Activated CD4-positive, alpha-beta T cell treated with anti-CD3 and anti-CD28 coated beads, Interleukin-2, amount 10 ng/mL, durations not matched to agents 24 days and 14 days (primary cell): ENCODE measurements around the gene SH2D1A. TPM values are rescaled to one million over a fixed set of nuclear protein-coding genes. Genes with fewer than 3 reads are reported as not detected.

Source experiments
- DNase-seq: peaks from one replicate; pipeline ENCODE4 v3.0.0; 2022
- H3K27ac Mint-ChIP-seq: one replicate; pipeline ENCODE4 v1.8.0; 2022; ENCODE audit warnings: mild to moderate bottlenecking, mixed read lengths
- H3K27me3 Mint-ChIP-seq: one replicate; pipeline ENCODE4 v1.8.0; 2022; ENCODE audit warnings: mixed read lengths
- H3K36me3 Mint-ChIP-seq: one replicate; pipeline ENCODE4 v1.8.0; 2022; ENCODE audit warnings: low read depth, mild to moderate bottlenecking, mixed read lengths
- H3K4me1 Mint-ChIP-seq: one replicate; pipeline ENCODE4 v1.8.0; 2021; ENCODE audit warnings: mixed read lengths
- H3K4me3 Mint-ChIP-seq: one replicate; pipeline ENCODE4 v1.8.0; 2022; ENCODE audit warnings: mild to moderate bottlenecking, moderate library complexity, mixed read lengths
- H3K9me3 Mint-ChIP-seq: one replicate; pipeline ENCODE4 v1.8.0; 2021; ENCODE audit warnings: mixed read lengths
- intact Hi-C: fragments of 100-400 bp; cut with micrococcal nuclease; formaldehyde crosslinking; loops from one replicate; pipeline ENCODE4 v1.15.1; 2023
- total RNA-seq: library from RNA; stranded (reverse); gene quantifications from 2 replicates; pipeline ENCODE4 v1.2.3, GENCODE V29; 2022

SH2D1A gene
- total RNA-seq, 1 donor from 2014 or later = 53.9 TPM

DNA sequence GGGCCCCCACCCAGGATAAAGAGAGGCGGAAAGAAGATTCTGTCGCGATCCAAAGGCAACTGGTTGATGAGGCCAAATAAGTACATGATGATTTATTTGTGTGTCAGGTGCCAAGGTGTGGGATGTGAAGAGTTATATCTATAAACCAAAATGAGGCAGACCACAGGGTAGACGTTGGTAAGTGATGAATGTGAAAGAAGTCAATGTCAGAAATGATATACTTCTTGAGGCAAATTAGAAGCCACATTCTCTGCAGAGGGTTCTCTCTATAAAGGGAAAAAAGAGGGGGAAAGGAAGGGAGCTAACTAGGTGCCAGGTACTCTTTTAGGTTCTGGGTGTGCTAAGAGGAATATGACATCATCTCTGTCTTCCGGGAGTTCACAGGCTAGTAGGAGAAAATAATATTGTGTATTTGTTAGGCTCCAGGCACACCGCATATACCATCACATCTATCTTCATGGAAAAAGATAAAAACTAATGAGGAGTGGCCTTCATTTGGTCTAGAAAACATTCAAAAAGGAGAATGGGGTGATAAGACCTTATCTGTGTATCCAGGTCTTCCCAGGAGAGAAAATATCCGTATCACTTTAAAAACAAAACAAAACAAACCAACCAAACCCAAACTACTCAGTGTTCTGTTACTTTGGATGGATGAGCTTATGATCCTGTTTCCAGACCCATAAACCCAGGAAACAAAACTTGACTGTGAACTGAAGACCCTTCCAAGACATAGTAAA lies 4.8 kb upstream of the SH2D1A start:
- Mint-ChIP-seq H3K4me3 (peak overlapping the region; percentile 38), H3K9me3 (no peaks in the 10 kb centered on the region), H3K4me1 (peaks cover 42% of the 10 kb centered on the region), H3K27me3 (no peaks in the 10 kb centered on the region), H3K36me3 (no peaks in the 10 kb centered on the region), H3K27ac (peak overlapping the region; percentile 83)
- DNase-seq = no peak
- intact Hi-C loops = loop anchor here (2.0 to 10.0 kb wide), 2 partner anchors 17 to 507 kb away; no protein-coding TSS in a partner anchor

GRCh38 chrX:124342174-124342867 lies 4.0 kb upstream of the SH2D1A start:
- intact Hi-C loops = loop anchor here (2.0 to 10.0 kb wide), 2 partner anchors 16 to 508 kb away; no protein-coding TSS in a partner anchor

GRCh38 chrX:124343016-124343415 lies 3.3 kb upstream of the SH2D1A start:
- H3K36me3 Mint-ChIP-seq = peaks cover under 1% of the 10 kb centered on the region
- no peaks in the 10 kb centered on the region for H3K27me3 Mint-ChIP-seq
- no peaks in the 10 kb centered on the region for H3K9me3 Mint-ChIP-seq
- intact Hi-C loops = loop anchor here (2.0 to 10.0 kb wide), 2 partner anchors 16 to 508 kb away; no protein-coding TSS in a partner anchor
- H3K4me1 Mint-ChIP-seq = peaks cover 42% of the 10 kb centered on the region
- no peak for DNase-seq
- peak overlapping the region; percentile 83 for H3K27ac Mint-ChIP-seq
- peak overlapping the region; percentile 72 for H3K4me3 Mint-ChIP-seq

More at GRCh38 chrX:124342174-124342867, 4.0 kb upstream of the SH2D1A start:
- Mint-ChIP-seq H3K4me1 (peaks cover 42% of the 10 kb centered on the region), H3K4me3 (peak overlapping the region; percentile 62), H3K36me3 (no peaks in the 10 kb centered on the region), H3K27ac (peak overlapping the region; percentile 83), H3K27me3 (no peaks in the 10 kb centered on the region), H3K9me3 (no peaks in the 10 kb centered on the region)
- DNase-seq = no peak

DNA sequence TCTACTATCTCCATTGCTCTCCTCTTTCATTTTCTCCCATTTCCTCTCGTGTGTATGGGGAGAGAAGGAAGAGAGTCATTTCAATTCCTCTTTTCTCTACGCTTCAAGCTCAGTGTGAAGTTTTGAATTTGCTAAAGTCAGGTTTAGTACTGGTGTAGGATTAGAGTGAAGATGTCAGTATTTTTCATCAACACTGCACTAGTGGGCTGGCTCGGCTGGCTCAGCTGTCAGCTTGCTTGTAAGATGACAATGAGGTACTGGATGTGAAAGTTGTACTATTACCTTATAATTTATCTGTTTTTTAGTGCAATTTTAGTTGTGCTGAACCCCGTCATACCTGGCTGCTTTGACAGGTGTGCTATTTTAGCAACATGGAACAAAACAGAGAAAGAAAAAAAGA lies 2.1 kb upstream of the SH2D1A start:
- H3K4me3 Mint-ChIP-seq = peak overlapping the region; percentile 72
- intact Hi-C loops = loop anchor here (10.0 kb wide), 1 partner anchor 509 kb away; no protein-coding TSS in a partner anchor
- peaks cover 4% of the 10 kb centered on the region for H3K36me3 Mint-ChIP-seq
- peaks cover 41% of the 10 kb centered on the region for H3K4me1 Mint-ChIP-seq
- no peaks in the 10 kb centered on the region for H3K27me3 Mint-ChIP-seq
- H3K27ac Mint-ChIP-seq = peak overlapping the region; percentile 86
- no peak for DNase-seq
- H3K9me3 Mint-ChIP-seq = no peaks in the 10 kb centered on the region

- DNase-seq = peak; percentile 60
- H3K9me3 Mint-ChIP-seq = no peaks in the 10 kb centered on the region
- H3K27me3 Mint-ChIP-seq = no peaks in the 10 kb centered on the region
- intact Hi-C loops = loop anchor here (1.0 to 10.0 kb wide), 7 partner anchors 12 to 512 kb away; no protein-coding TSS in a partner anchor
- H3K27ac Mint-ChIP-seq = peak overlapping the region; percentile 99
- peak overlapping the region; percentile 88 for H3K4me3 Mint-ChIP-seq
- peaks cover 5% of the 10 kb centered on the region for H3K36me3 Mint-ChIP-seq
- H3K4me1 Mint-ChIP-seq = peaks cover 36% of the 10 kb centered on the region
These were observed 496 bp downstream of the SH2D1A start for GRCh38 chrX:124346877-124347241.

GRCh38 chrX:124347242-124347641 lies 879 bp downstream of the SH2D1A start:
- intact Hi-C loops = loop anchor here (1.0 to 10.0 kb wide), 7 partner anchors 12 to 512 kb away; no protein-coding TSS in a partner anchor

DNA sequence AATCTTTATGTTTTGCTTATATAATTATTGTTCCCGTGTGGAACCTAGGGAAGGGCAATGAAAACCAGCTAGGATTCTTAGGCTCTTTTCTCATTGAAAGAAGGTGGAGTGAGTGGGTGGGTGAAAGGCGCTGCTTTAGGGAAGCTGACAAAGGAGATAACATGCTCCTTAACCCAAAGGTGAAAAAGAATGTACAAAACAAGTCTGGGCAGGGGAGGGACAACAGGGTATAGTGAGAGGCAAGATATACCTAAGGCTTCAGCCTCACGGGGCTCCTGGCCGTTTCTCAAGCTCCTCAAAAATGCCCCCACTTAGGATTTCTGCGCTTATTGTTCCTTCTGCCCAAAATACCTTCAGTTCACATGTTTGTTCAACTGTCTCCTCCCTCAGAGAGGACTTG lies 1.8 kb downstream of the SH2D1A start:
- no peaks in the 10 kb centered on the region for H3K27me3 Mint-ChIP-seq
- H3K36me3 Mint-ChIP-seq = peaks cover 5% of the 10 kb centered on the region

More at GRCh38 chrX:124347242-124347641, 879 bp downstream of the SH2D1A start:
- DNase-seq = peak; percentile 70
- H3K36me3 Mint-ChIP-seq = peaks cover 5% of the 10 kb centered on the region
- no peaks in the 10 kb centered on the region for H3K9me3 Mint-ChIP-seq
- peak overlapping the region; percentile 99 for H3K27ac Mint-ChIP-seq
- no peaks in the 10 kb centered on the region for H3K27me3 Mint-ChIP-seq
- peaks cover 33% of the 10 kb centered on the region for H3K4me1 Mint-ChIP-seq
- H3K4me3 Mint-ChIP-seq = peak overlapping the region; percentile 88

GRCh38 chrX:124348885-124349453 lies 2.6 kb downstream of the SH2D1A start:
- Mint-ChIP-seq H3K9me3 (no peaks in the 10 kb centered on the region), H3K27ac (peak overlapping the region; percentile 99), H3K27me3 (no peaks in the 10 kb centered on the region), H3K4me3 (peak overlapping the region; percentile 88), H3K36me3 (peaks cover 5% of the 10 kb centered on the region), H3K4me1 (peaks cover 29% of the 10 kb centered on the region)
- intact Hi-C loops = loop anchor here (2.0 to 10.0 kb wide), 4 partner anchors 67 to 514 kb away; partner anchors contain the start of gene STAG2
- DNase-seq = peak; percentile 58

More for the DNA sequence above, 1.8 kb downstream of the SH2D1A start:
- intact Hi-C loops = loop anchor here (2.0 to 10.0 kb wide), 4 partner anchors 66 to 513 kb away; partner anchors contain the start of gene STAG2
- DNase-seq = peak; percentile 59
- Mint-ChIP-seq H3K9me3 (no peaks in the 10 kb centered on the region), H3K4me3 (peak overlapping the region; percentile 88), H3K4me1 (peaks cover 31% of the 10 kb centered on the region), H3K27ac (peak overlapping the region; percentile 99)

GRCh38 chrX:124354648-124355047 lies 8.3 kb downstream of the SH2D1A start:
- no peaks in the 10 kb centered on the region for H3K9me3 Mint-ChIP-seq
- H3K4me3 Mint-ChIP-seq = peak overlapping the region; percentile 81
- peak overlapping the region; percentile 79 for H3K27ac Mint-ChIP-seq
- H3K27me3 Mint-ChIP-seq = no peaks in the 10 kb centered on the region
- intact Hi-C loops = loop anchor here (5.0 kb wide), 1 partner anchor 38 kb away; no protein-coding TSS in a partner anchor
- peaks cover 16% of the 10 kb centered on the region for H3K36me3 Mint-ChIP-seq
- no peak for DNase-seq
- H3K4me1 Mint-ChIP-seq = peaks cover 41% of the 10 kb centered on the region

GRCh38 chrX:124358800-124359383 lies 12.5 kb downstream of the SH2D1A start:
- intact Hi-C loops = loop anchor here (1.0 to 5.0 kb wide), 4 partner anchors 12 to 121 kb away; no protein-coding TSS in a partner anchor
- Mint-ChIP-seq H3K27me3 (no peaks in the 10 kb centered on the region), H3K4me3 (peak overlapping the region; percentile 73), H3K4me1 (peaks cover 48% of the 10 kb centered on the region), H3K36me3 (peaks cover 29% of the 10 kb centered on the region), H3K9me3 (no peaks in the 10 kb centered on the region), H3K27ac (peak overlapping the region; percentile 82)
- DNase-seq = peak; percentile 60

- peak; percentile 64 for DNase-seq
- H3K4me3 Mint-ChIP-seq = peak overlapping the region; percentile 53
- H3K4me1 Mint-ChIP-seq = peaks cover 37% of the 10 kb centered on the region
- intact Hi-C loops = no loop called here
- H3K9me3 Mint-ChIP-seq = no peaks in the 10 kb centered on the region
- H3K27me3 Mint-ChIP-seq = no peaks in the 10 kb centered on the region
- H3K27ac Mint-ChIP-seq = peak overlapping the region; percentile 55
- peaks cover 25% of the 10 kb centered on the region for H3K36me3 Mint-ChIP-seq
These were observed 15.7 kb downstream of the SH2D1A start for GRCh38 chrX:124362072-124362471.

GRCh38 chrX:124362761-124363160 lies 16.4 kb downstream of the SH2D1A start:
- H3K9me3 Mint-ChIP-seq = no peaks in the 10 kb centered on the region
- peaks cover 33% of the 10 kb centered on the region for H3K4me1 Mint-ChIP-seq
- H3K27me3 Mint-ChIP-seq = no peaks in the 10 kb centered on the region
- no peak for DNase-seq
- H3K36me3 Mint-ChIP-seq = peaks cover 22% of the 10 kb centered on the region
- peak overlapping the region; percentile 53 for H3K4me3 Mint-ChIP-seq
- intact Hi-C loops = no loop called here
- peak overlapping the region; percentile 54 for H3K27ac Mint-ChIP-seq

DNA sequence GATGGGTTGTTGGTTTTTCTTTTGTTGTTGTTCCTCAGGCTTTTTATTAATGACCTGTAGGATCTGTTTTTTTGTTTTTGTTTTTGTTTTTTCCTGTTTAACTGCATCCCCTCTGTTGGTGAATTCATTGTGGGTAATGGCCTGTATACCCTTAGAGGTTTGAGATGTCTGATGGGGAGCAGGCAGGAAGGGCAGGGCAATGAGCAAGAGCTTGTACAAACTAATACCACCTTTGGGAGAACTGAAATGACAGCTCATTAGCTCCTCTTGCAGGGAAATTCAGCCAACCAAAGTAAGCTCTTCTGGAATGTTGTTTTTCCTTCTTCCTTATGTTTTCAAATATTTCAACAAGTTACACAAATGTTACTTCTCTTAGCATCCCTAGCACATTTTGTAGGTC lies 23.4 kb downstream of the SH2D1A start:
- Mint-ChIP-seq H3K4me3 (no peak overlapping the region), H3K9me3 (no peaks in the 10 kb centered on the region), H3K4me1 (peaks cover 22% of the 10 kb centered on the region), H3K27ac (no peak overlapping the region), H3K36me3 (peaks cover 43% of the 10 kb centered on the region), H3K27me3 (no peaks in the 10 kb centered on the region)
- intact Hi-C loops = no loop called here
- DNase-seq = no peak
